ENCODE results near the gene GPR22. TPM values are rescaled to one million over a fixed set of nuclear protein-coding genes. Genes with fewer than 3 reads are reported as not detected.

Gene GPR22
- total and polyA plus RNA-seq, 2 of the 8 experiments (the other 6 are each of a cell fraction or from before 2014, with no cell fraction given), result 0.02 TPM; not detected in 1

DNA sequence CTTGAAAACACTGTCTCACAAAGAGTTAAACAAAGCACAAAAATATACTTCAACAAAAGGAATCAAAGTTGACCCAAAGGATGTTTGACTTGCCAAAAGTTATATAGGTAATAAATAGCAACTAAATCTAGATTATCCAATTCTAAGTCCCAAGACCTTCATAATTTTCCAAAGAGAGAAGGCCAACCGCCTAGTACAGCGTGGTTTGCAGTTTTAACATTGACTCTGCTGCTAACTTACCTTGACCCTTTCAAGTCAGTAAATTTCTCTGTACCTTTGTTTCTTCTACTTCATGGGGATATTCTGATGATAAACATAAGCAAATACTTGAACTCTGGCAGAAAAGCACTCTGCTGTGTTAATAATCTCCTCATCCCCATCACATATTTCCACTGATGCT is 1.9 kb upstream of the GPR22 start:
- Histone ChIP-seq H3K4ac (replicated peaks; ENCODE audit: insufficient read length, low read depth, low read length) (no peak overlapping the region), H3K27me3 (replicated peaks in 1 of 4; ENCODE audit: control insufficient read depth in 3 of 4, extremely low read depth in 1 of 4, insufficient read depth in 3 of 4, low read length in 3 of 4) (no peaks in the 10 kb centered on the region), H3K4me2 (ENCODE audit: insufficient read depth in 1 of 2, low read depth in 2 of 2, low read length in 2 of 2) (no peak overlapping the region), H3K56ac (replicated peaks; ENCODE audit: insufficient read length, low read depth, low read length) (peak overlapping the region; percentile 84), H2BK12ac (ENCODE audit: low read depth, low read length) (no peak overlapping the region), H4K91ac (replicated peaks; ENCODE audit: insufficient read length, low read length) (no peak overlapping the region), H2BK20ac (ENCODE audit: low read length) (no peak overlapping the region), H3K23me2 (ENCODE audit: low read depth, low read length) (no peaks in the 10 kb centered on the region), H3K9me3 (ENCODE audit: insufficient read depth in 2 of 2, low read depth in 1 of 2, low read length in 1 of 2) (no peaks in the 10 kb centered on the region), H2BK120ac (replicated peaks; ENCODE audit: low read depth, low read length) (no peak overlapping the region), H3K4me3 (ENCODE audit: extremely low read depth in 1 of 4, insufficient read depth in 2 of 4, low read depth in 3 of 4, low read length in 4 of 4) (no peak overlapping the region), H2AK5ac (ENCODE audit: low read depth, low read length) (no peak overlapping the region), H3K79me1 (ENCODE audit: low read depth, low read length) (no peaks in the 10 kb centered on the region), H4K20me1 (replicated peaks in 1 of 2; ENCODE audit: control insufficient read depth in 1 of 2, insufficient read depth in 2 of 2, low read length in 2 of 2) (peaks cover under 1 to 2% of the 10 kb centered on the region in 2 experiments), H3K23ac (ENCODE audit: insufficient read length) (no peak overlapping the region), H3K18ac (ENCODE audit: extremely low read depth, low read length) (no peak overlapping the region), H2BK15ac (ENCODE audit: low read length) (no peak overlapping the region), H2BK5ac (ENCODE audit: low read depth, low read length) (no peak overlapping the region), H4K8ac (ENCODE audit: extremely low read depth, insufficient read depth, low read length) (no peak overlapping the region), H3K36me3 (ENCODE audit: control insufficient read depth in 2 of 4, insufficient read depth in 4 of 4, low read length in 3 of 4) (no peaks in the 10 kb centered on the region), H3K27ac (ENCODE audit: low read depth, low read length) (no peak overlapping the region), H4K5ac (ENCODE audit: insufficient read length, low read depth, low read length) (no peak overlapping the region), H3K79me2 (ENCODE audit: control insufficient read depth in 1 of 2, insufficient read depth in 2 of 2, low read length in 2 of 2) (no peaks in the 10 kb centered on the region), H2AFZ (ENCODE audit: low read length) (no peak overlapping the region), H3K9ac (replicated peaks in 1 of 4; ENCODE audit: extremely low read depth in 1 of 4, low read depth in 3 of 4, low read length in 3 of 4) (no peak overlapping the region), H3K4me1 (replicated peaks in 1 of 4; ENCODE audit: control insufficient read depth in 3 of 4, insufficient read depth in 4 of 4, low read length in 3 of 4) (peaks cover 0 to 8% (median under 1%) of the 10 kb centered on the region in 4 experiments; a peak in 4 of 7 replicates), H3K14ac (ENCODE audit: insufficient read length) (no peak overlapping the region)
- 97% methylated on average over 2 of the region's 2 CpGs; no CpG with 5 or more reads in 1 of the 2 experiments for WGBS, 2 experiments (ENCODE audit: extremely low coverage in 1 of 2, insufficient coverage in 1 of 2, insufficient read length in 1 of 2, insufficient replicate concordance in 2 of 2, low coverage in 1 of 2, low lambda C conversion rate in 2 of 2, missing lambda C conversion rate in 1 of 2)
- FAIRE-seq, result no peak
- ChIA-PET POLR2A (ENCODE audit: partially characterized antibody) (interaction anchor here (0.5 kb wide), 1 partner anchor 67 kb away, joined by 3 read pairs; no protein-coding TSS in a partner anchor), CTCF (ENCODE audit: partially characterized antibody) (interaction anchor here (0.6 to 1.1 kb wide), 3 partner anchors 11 to 411 kb away, joined by 3 to 5 read pairs (median 3); no protein-coding TSS in a partner anchor)
- DNase-seq (ENCODE audit: low read depth in 1 of 2, low spot score in 2 of 2), result no peak
- TF ChIP-seq NANOG (IDR thresholded peaks at IDR 0.05; ENCODE audit: insufficient read depth, low read depth, low read length, poor library complexity, severe bottlenecking), result no peak
- no peak for TF ChIP-seq RNF2 (IDR thresholded peaks at IDR 0.05; ENCODE audit: borderline replicate concordance, low read depth, low read length, missing control alignments, poor library complexity, severe bottlenecking)
- TF ChIP-seq SP2 (IDR thresholded peaks at IDR 0.05; ENCODE audit: low read length), result no peak
- TF ChIP-seq CREB1 (IDR thresholded peaks at IDR 0.05), result no peak
- no peak for TF ChIP-seq ZNF274 (IDR thresholded peaks at IDR 0.05; ENCODE audit: borderline replicate concordance, extremely low read depth, low read length)
- TF ChIP-seq CHD1 (IDR thresholded peaks at IDR 0.05; ENCODE audit: low read depth, low read length), result no peak
- TF ChIP-seq HDAC6 (IDR thresholded peaks at IDR 0.05; ENCODE audit: low read depth, low read length), result no peak
- TF ChIP-seq SIX5 (IDR thresholded peaks at IDR 0.05; ENCODE audit: low read depth, low read length), result no peak
- TF ChIP-seq SIN3A (conservative IDR thresholded peaks at IDR 0.05 in 1 of 2, IDR thresholded peaks at IDR 0.05 in 1 of 2; ENCODE audit: low read depth in 1 of 2, low read length in 2 of 2), result no peak
- no peak for TF ChIP-seq BACH1 (IDR thresholded peaks at IDR 0.05; ENCODE audit: low read length)
- no peak for TF ChIP-seq PHF8 (conservative IDR thresholded peaks at IDR 0.05; ENCODE audit: low read depth, low read length)

Data from H1 (cell line).